22Rv1 (cell line): ENCODE data around the gene WDR81.
"Not testable (repeated sequence)": the region's sequence is repeated elsewhere in the genome, so short reads cannot be mapped to it uniquely, and the experiment has no call there.

Source experiments
- H3K27ac ChIP-seq: fragments of 450-650 bp; 2 replicates; pipeline ENCODE4 v1.5.1; 2017
- ZFX ChIP-seq: fragments of 450-650 bp; IDR thresholded peaks from 2 replicates; pipeline ENCODE4 v1.6.1; 2017; ENCODE audit warnings: antibody characterized with exemption, borderline replicate concordance
- TF ChIP-seq, protein P1 (sequence below): fragments of 450-650 bp; IDR thresholded peaks from 2 replicates; pipeline ENCODE4 v1.5.1; 2017; ENCODE audit warnings: mild to moderate bottlenecking

WDR81 gene

DNA sequence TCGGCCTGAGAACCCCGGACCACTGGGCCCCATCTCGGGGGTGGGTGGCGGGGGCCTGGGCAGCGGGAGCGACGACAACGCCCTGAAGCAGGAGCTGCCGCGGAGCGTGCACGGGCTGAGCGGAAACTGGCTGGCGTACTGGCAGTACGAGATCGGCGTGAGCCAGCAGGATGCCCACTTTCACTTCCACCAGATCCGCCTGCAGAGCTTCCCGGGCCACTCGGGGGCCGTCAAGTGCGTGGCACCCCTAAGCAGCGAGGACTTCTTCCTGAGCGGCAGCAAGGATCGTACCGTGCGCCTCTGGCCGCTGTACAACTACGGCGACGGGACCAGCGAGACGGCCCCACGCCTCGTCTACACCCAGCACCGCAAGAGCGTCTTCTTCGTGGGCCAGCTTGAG lies 9.3 kb downstream of the WDR81 start:
- TF ChIP-seq, protein P1, sequence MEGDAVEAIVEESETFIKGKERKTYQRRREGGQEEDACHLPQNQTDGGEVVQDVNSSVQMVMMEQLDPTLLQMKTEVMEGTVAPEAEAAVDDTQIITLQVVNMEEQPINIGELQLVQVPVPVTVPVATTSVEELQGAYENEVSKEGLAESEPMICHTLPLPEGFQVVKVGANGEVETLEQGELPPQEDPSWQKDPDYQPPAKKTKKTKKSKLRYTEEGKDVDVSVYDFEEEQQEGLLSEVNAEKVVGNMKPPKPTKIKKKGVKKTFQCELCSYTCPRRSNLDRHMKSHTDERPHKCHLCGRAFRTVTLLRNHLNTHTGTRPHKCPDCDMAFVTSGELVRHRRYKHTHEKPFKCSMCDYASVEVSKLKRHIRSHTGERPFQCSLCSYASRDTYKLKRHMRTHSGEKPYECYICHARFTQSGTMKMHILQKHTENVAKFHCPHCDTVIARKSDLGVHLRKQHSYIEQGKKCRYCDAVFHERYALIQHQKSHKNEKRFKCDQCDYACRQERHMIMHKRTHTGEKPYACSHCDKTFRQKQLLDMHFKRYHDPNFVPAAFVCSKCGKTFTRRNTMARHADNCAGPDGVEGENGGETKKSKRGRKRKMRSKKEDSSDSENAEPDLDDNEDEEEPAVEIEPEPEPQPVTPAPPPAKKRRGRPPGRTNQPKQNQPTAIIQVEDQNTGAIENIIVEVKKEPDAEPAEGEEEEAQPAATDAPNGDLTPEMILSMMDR: no peak
- TF ChIP-seq ZFX: no peak
- no peak overlapping the region for H3K27ac ChIP-seq

DNA sequence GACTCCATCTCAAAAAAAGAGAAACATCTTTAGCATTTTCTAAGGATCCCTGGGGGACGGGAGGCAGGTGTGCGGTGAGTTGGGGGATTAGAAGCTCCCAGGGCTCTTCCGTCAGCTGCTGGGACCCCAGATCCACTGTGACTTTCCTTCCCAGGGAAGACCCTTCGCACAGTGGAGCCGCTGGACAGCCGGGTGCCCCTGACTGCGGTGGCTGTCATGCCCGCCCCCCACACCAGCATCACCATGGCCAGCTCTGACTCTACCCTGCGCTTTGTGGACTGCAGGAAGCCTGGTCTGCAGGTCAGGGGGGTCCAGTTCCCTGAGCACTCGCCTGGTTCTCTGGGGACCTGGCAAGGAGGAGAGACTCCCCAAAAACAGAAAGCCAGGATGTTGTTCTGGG lies 10.9 kb downstream of the WDR81 start:
- no peak for TF ChIP-seq ZFX
- TF ChIP-seq, protein P1: no peak
- H3K27ac ChIP-seq: no peak overlapping the region

DNA sequence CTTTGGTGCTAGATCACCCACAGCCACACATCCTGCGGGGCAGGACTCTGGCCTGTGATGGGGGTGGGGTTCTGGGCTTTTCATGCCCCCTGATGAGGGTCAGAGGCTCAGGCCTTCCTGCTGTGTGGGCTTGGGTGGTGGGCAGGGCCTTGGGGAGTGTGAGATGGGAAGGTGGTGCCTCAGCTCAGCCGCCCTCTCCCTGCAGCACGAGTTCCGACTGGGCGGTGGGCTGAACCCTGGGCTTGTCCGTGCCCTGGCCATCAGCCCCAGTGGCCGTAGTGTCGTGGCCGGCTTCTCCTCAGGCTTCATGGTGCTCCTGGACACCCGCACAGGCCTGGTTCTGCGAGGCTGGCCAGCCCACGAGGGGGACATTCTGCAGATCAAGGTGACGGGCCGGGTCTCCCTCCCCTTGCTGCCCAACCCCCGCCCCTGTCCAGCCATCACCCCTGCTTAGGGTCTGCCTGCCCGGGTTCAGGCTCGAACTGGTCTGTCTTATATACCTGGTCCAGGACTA lies 11.4 kb downstream of the WDR81 start:
- TF ChIP-seq, protein P1: no peak
- no peak for TF ChIP-seq ZFX
- H3K27ac ChIP-seq: no peak overlapping the region

GRCh38 chr17:1736348-1737281 lies 12.1 kb downstream of the WDR81 start:
- no peak for TF ChIP-seq ZFX
- TF ChIP-seq, protein P1: no peak

DNA sequence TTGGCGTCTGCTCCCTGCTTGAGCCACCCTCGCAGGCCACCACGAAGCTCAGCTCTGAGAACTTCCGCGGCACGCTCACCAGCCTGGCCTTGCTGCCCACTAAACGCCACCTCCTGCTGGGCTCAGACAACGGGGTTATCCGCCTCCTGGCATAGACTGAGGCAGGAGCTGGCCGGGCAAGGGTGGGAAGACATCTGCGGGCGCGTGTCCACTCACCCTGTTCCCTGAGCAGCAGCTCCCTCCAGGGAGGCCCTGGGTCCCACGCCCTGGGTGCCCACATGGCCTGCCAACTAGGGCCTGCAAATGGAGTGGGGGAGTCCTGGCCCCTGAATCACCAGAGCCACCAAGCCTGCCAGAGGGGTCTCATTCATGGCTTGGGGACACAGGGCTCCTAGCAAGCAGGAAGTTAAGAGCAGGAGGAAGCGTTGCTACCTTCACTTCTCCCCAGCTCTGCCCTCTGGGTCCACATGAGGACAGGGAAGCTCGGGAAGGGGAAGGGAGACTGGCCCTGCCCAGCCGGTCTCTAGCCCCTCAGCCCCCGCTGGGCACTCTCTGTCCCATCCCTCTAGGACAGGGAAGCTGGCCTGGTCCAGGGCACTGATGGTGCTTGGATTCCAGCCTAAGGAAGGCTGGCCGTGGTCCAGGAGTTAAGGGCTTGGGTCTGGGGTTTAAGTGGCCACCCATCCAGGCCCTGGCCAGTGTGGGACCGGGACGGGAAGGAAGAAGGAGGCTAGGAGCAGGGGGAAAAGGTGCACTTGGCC lies 13.2 kb downstream of the WDR81 start:
- TF ChIP-seq, protein P1: no peak
- no peak for TF ChIP-seq ZFX
- no peak overlapping the region for H3K27ac ChIP-seq

More at GRCh38 chr17:1736348-1737281, 12.1 kb downstream of the WDR81 start:
- no peak overlapping the region for H3K27ac ChIP-seq

GRCh38 chr17:1741899-1742298 lies 17.4 kb downstream of the WDR81 start:
- H3K27ac ChIP-seq: not testable (repeated sequence)

GRCh38 chr17:1742371-1743087 lies 18.0 kb downstream of the WDR81 start, which contains the start of gene SERPINF2:
Gene SERPINF2, plus strand, starts transcription at chr17:1742871. Its CDS starts 2,125 bp downstream, at chr17:1744996.
- TF ChIP-seq, protein P1: no peak
- TF ChIP-seq ZFX: no peak

More at GRCh38 chr17:1742371-1743087, 18.0 kb downstream of the WDR81 start, which contains the start of gene SERPINF2:
- no peak within 1 kb of the TSS for H3K27ac ChIP-seq
